C4-2B (cell line): ENCODE measurements around the gene ARHGDIB.

Experiments used
- CTCF ChIP-seq: fragments of 450-650 bp; conservative IDR thresholded peaks from 2 replicates; pipeline ENCODE4 v1.5.1; 2017; ENCODE audit warnings: mild to moderate bottlenecking
- ZFX ChIP-seq: fragments of 450-650 bp; IDR thresholded peaks from 2 replicates; pipeline ENCODE4 v1.6.1; 2017

DNA sequence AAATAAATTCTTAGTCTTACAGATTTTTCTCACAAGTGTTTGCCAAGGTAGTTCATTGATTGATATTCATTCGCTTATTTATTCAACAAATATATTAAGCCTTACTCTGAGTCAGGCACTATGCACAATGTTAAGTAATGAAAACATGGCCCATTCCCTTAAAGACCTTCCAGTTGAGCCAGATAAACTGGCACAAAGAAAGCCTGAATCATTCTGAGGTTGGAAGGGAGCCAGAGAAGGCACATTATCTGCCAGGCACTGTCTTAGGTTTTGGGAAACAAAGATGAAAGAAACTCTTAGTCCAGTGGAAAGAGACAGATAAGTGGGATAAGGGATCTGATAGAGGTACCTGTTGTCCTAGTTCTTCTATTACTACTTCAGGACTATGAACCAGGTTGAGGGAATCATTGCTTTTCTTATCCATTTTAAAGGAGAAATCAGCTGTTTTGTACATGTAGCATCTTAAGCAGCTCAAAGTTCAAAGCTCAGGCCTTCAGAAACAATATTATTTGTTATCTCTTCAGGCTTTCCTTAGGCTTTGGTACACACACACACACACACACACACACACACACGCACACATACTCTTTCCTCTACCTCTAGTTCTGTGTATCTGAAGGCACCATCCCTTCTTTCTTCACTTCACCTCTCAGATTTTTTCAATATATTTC lies 38.4 kb upstream of the ARHGDIB start:
- TF ChIP-seq CTCF (no peak), ZFX (no peak)
